Brain microvascular endothelial cell (primary cell): ENCODE results near the gene MARK3.
A peak's percentile ranks its signal among the peaks of the same experiment; 100 is the strongest.

Experiments
- DNase-seq: peaks from one replicate; pipeline ENCODE4 v3.0.0-alpha.2; 2020
- H3K27ac ChIP-seq: fragments of 250-450 bp; sonication (Bioruptor Pico); 2 replicates; pipeline ENCODE4 v1.5.1; 2020; ENCODE audit warnings: mild to moderate bottlenecking, moderate library complexity
- H3K27me3 ChIP-seq: fragments of 250-450 bp; sonication (Bioruptor Pico); replicated peaks from 2 replicates; pipeline ENCODE4 v1.5.1; 2020; ENCODE audit warnings: mild to moderate bottlenecking
- H3K36me3 ChIP-seq: fragments of 250-450 bp; sonication (Bioruptor Pico); replicated peaks from 2 replicates; pipeline ENCODE4 v1.5.1; 2020; ENCODE audit warnings: mild to moderate bottlenecking
- H3K4me3 ChIP-seq: 2 replicates; pipeline ENCODE4 v1.5.1; 2011; ENCODE audit warnings: low read depth, mild to moderate bottlenecking, control low read depth, low read length, moderate library complexity
- in situ Hi-C: cut with HindIII; loops from 2 replicates; pipeline ENCODE4 v1.10.0; 2017; ENCODE audit warnings: low sequenced_read_pairs, low pct_ligation_motif_present
- TF ChIP-seq, protein P1 (sequence below): IDR thresholded peaks from 2 replicates; pipeline ENCODE4 v1.5.1; 2011; ENCODE audit warnings: low read depth, mild to moderate bottlenecking, moderate library complexity, low read length, control low read depth, inconsistent platforms; ENCODE audit errors: missing control alignments

The MARK3 gene

DNA sequence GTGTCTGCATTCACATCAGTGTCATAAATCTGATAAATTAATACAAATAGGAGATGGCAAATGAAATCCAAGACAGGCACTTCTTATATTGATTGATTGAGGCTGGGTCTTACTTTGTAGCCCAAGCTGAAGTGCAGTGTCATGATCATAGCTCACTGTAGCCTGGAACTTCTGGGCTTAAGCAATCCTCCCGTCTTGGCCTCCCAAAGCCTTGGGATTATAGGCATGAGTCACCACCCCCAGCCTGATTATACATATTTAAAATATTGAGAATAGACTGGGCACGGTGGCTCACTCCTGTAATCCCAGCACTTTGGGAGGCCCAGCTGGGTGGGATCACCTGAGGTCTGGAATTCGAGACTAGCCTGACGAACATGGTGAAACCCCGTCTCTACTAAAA is 51.3 kb downstream of the MARK3 start:
- DNase-seq: peak; percentile 44
- Histone ChIP-seq H3K27me3 (no peaks in the 10 kb centered on the region), H3K4me3 (no peak overlapping the region), H3K36me3 (peaks cover 8% of the 10 kb centered on the region), H3K27ac (no peak overlapping the region)
- in situ Hi-C loops: no loop called here
- TF ChIP-seq, protein P1, sequence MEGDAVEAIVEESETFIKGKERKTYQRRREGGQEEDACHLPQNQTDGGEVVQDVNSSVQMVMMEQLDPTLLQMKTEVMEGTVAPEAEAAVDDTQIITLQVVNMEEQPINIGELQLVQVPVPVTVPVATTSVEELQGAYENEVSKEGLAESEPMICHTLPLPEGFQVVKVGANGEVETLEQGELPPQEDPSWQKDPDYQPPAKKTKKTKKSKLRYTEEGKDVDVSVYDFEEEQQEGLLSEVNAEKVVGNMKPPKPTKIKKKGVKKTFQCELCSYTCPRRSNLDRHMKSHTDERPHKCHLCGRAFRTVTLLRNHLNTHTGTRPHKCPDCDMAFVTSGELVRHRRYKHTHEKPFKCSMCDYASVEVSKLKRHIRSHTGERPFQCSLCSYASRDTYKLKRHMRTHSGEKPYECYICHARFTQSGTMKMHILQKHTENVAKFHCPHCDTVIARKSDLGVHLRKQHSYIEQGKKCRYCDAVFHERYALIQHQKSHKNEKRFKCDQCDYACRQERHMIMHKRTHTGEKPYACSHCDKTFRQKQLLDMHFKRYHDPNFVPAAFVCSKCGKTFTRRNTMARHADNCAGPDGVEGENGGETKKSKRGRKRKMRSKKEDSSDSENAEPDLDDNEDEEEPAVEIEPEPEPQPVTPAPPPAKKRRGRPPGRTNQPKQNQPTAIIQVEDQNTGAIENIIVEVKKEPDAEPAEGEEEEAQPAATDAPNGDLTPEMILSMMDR: no peak

DNA sequence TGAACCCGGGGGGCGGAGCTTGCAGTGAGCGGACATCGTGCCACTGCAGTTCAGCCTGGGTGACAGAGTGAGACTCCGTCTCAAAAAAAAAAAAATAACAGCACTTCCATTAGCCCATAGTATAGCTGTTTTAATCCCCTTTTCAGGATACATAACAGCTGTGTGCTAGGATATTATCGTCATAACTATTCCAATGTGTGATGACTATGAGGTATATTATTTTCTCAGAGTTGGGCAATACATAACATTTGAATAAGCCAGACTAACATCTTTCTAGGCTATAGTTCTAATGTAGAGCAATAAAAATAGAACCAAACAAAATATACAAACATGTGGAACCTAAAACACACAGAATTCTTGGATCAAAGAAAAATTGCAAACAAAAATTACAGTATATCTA is 57.1 kb downstream of the MARK3 start:
- Histone ChIP-seq H3K27me3 (no peaks in the 10 kb centered on the region), H3K36me3 (peaks cover 3% of the 10 kb centered on the region), H3K4me3 (no peak overlapping the region), H3K27ac (no peak overlapping the region)
- TF ChIP-seq, protein P1: no peak
- DNase-seq: no peak
- in situ Hi-C loops: no loop called here

DNA sequence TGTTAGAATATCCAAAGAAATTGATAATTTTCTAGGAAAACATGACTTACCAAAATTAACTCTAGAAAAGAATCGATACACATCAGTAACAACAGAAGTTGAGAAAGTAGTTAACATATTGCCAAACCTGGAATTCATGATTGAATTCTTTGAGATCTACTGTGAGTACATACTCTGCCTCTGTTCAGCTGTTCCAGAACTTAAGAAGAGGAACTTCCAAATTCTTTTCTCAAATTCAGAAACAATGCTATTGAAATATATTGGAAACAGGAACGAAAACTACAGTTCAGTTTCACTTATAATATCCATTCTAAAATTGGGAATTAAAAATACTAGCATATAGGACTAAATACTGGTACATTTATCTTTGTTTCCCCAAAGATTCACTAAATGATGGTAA is 57.9 kb downstream of the MARK3 start:
- no peak for DNase-seq
- Histone ChIP-seq H3K36me3 (peaks cover 3% of the 10 kb centered on the region), H3K27me3 (no peaks in the 10 kb centered on the region), H3K4me3 (no peak overlapping the region), H3K27ac (no peak overlapping the region)
- in situ Hi-C loops: no loop called here
- TF ChIP-seq, protein P1: no peak

DNA sequence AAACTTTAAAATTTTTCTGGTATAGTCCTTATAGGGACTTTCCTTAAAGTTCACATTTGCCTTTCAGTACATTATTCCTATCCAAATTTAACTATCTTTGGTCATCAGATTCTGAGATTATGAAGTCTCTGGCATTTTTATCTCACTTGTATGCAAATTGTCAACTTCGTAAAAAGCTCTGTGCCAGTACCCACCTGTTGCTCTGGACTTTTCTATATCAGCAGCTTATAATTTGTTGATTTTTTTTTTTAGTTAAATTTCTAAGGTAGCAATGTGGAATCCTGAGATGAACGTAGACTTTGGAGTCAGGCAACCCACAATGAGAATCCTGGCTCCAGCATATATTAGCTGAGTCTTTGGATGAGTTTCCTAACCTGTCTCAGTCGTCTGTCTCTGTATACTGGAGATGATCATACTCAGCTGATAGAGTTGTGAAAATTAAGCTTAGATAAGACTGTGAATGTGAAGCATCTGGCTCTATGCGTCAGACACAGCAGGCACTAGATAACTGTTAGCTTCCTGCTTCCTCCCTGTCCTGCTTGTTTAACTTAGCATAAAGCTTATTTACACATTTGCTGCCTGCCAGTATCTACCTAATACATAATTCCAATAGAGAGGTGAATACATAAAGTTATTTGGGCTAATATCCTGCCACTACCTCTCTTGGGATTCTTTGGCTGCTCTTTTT is 59.8 kb downstream of the MARK3 start:
- H3K27ac ChIP-seq: peak overlapping the region; percentile 57
- no peaks in the 10 kb centered on the region for H3K36me3 ChIP-seq
- in situ Hi-C loops: no loop called here
- H3K4me3 ChIP-seq: no peak overlapping the region
- peak; percentile 76 for DNase-seq
- no peaks in the 10 kb centered on the region for H3K27me3 ChIP-seq
- TF ChIP-seq, protein P1: no peak

DNA sequence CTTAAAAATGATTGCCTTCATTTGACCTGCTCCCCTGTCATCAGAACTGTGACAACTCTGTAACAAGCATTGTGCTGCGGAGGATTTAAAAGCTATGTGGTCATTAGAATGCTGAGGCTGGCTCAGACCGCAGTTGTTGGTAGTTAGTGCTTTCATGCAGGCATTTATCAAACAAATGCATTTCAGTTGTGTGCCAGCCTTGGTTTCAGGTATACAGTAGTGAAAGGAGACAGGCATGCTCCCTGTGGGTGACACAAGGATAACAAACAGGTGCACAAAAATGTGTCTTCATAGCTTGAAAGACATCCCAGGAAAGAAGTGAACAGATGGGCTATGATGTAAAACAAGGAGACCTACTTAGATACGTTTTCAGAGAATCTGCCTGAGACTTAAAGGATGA is 60.6 kb downstream of the MARK3 start:
- Histone ChIP-seq H3K27me3 (no peaks in the 10 kb centered on the region), H3K4me3 (no peak overlapping the region), H3K27ac (peak overlapping the region; percentile 43), H3K36me3 (no peaks in the 10 kb centered on the region)
- TF ChIP-seq, protein P1: no peak
- no peak for DNase-seq
- in situ Hi-C loops: no loop called here

DNA sequence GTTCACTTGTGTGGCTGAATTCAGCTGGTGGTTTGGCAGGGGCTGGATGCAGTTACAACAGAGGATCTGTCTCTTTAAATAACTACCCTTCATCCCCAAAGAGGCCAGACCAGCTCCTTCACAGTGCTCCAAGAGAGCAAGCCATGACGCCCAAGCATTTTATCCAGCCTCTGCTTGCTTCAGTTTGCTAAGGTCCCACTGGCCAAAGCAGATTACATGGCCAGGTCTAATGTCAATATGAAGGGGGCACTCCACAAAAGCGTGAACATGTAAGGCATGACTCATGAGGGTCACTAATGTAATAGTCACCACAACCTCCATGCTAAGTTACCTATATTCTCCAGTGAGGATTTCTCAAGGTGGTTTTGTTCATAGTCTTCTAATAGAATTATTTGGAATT is 62.9 kb downstream of the MARK3 start:
- in situ Hi-C loops: no loop called here
- TF ChIP-seq, protein P1: no peak
- no peak for DNase-seq
- Histone ChIP-seq H3K27ac (no peak overlapping the region), H3K36me3 (peaks cover 8% of the 10 kb centered on the region), H3K4me3 (no peak overlapping the region), H3K27me3 (no peaks in the 10 kb centered on the region)
